Glomerular visceral epithelial cell (primary cell): ENCODE data around the gene CSNK1G2.

Experiments used
- DNase-seq: peaks from one replicate; pipeline ENCODE4 v3.0.0-alpha.2; 2016; ENCODE audit errors: extremely low spot score

The CSNK1G2 gene

GRCh38 chr19:1918975-1919374 is 22.0 kb upstream of the CSNK1G2 start:
- DNase-seq, result no peak

- DNase-seq, result no peak
These were observed 20.3 kb upstream of the CSNK1G2 start for GRCh38 chr19:1920644-1921043.

DNA sequence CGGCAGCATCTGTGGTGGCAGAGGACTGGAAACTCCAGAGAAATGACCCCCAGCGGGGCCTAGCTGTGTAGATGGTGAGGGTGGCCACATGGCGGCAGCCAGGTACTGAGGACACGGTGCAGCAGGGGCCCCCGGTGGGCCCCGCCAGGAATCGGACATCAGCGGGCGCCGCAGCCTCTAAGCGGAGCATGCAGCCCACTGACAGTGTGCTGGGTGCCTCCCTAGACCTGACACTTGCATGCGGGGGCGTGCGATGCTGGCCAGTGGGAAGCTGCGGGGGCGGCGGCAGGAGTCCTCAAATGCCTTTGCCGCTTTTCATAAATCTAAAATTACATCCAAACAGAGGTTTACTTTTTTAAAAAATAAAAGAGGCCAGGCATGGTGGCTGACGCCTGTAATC is 19.6 kb upstream of the CSNK1G2 start:
- DNase-seq, result no peak

GRCh38 chr19:1921825-1922224 is 19.1 kb upstream of the CSNK1G2 start:
- DNase-seq, result no peak

- DNase-seq, result no peak
These were observed 18.2 kb upstream of the CSNK1G2 start for GRCh38 chr19:1922803-1923202.

- DNase-seq, result no peak
These were observed 17.7 kb upstream of the CSNK1G2 start for GRCh38 chr19:1923319-1923718.

- DNase-seq, result no peak
These were observed 16.5 kb upstream of the CSNK1G2 start for GRCh38 chr19:1924320-1924961.

DNA sequence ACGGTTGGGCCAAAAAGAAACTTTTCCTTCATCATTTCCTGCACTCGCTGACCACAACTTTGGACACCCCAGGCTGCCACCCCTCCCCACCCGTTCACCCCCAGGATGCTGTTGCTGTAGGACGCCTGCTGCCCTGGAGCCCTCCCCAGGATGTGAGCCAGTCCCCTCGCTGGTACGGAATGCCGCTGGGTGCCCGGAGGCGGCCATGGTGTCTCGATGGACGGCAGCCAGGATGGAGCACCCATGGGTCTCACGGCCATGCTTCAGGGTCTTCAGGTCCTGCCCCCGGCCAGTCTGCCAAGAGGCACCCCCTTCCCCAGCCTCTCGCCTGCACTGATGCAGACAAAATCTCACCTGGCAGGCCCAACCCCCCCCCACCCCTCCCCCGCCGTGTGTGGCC is 15.4 kb upstream of the CSNK1G2 start:
- no peak for DNase-seq

- DNase-seq, result peak; percentile 80
These were observed 11.8 kb upstream of the CSNK1G2 start for GRCh38 chr19:1929021-1929742.

DNA sequence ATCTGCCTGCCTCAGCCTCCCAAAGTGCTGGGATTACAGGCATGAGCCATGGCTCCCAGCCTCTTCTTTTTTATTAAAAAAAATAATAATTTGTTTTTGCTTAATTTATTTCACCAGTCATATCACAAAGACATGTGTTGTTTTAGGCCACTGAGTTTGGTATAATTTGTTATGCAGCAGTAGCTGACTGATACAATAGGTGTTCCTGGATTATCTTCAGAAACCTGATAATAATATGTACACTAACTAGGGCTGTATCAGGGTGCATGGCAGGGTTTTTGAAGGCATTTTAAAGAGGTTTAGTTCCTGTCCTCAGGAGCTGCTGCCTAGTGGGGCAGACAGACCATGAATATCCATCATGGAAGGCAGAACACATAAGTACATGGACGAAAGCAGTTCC is 9.5 kb upstream of the CSNK1G2 start:
- no peak for DNase-seq

GRCh38 chr19:1932395-1932794 is 8.6 kb upstream of the CSNK1G2 start:
- DNase-seq, result no peak

DNA sequence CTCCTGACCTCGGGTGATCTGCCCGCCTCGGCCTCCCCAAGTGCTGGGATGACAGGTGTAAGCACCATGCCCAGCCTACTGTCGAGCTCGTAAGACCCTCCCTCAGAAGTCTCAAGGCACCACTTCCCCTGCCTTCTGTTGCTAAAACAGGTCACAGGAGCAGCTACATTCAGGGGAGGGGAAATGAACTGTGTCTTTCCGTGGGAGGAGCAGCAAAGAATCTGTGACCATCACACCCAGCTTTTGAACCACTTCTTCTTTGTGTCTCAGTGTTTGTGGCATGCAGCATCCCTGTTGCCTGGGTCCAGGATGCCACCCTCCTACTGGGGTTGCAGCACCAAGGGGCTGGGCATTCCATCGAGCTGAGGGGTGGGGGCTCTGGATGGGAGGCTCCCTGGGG is 7.7 kb upstream of the CSNK1G2 start:
- DNase-seq, result no peak

DNA sequence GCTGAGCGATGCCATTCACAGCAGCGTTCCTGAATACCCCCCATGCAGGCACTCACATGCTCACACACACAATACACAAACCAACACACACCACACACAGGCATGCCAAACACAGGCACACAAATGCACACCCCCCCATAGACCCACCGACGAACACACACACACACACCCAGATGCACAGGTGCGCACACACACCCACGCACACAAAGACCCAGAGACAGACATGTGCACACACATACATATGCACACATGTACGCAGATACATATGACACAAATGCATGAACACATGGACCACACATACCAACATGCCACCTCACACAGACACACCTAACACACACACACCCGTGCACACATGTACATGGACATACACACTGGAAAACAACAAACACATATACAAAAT is 7.0 kb upstream of the CSNK1G2 start:
- no peak for DNase-seq

- no peak for DNase-seq
These were observed 5.3 kb upstream of the CSNK1G2 start for GRCh38 chr19:1935484-1936208.

GRCh38 chr19:1936430-1936829 is 4.5 kb upstream of the CSNK1G2 start:
- no peak for DNase-seq

DNA sequence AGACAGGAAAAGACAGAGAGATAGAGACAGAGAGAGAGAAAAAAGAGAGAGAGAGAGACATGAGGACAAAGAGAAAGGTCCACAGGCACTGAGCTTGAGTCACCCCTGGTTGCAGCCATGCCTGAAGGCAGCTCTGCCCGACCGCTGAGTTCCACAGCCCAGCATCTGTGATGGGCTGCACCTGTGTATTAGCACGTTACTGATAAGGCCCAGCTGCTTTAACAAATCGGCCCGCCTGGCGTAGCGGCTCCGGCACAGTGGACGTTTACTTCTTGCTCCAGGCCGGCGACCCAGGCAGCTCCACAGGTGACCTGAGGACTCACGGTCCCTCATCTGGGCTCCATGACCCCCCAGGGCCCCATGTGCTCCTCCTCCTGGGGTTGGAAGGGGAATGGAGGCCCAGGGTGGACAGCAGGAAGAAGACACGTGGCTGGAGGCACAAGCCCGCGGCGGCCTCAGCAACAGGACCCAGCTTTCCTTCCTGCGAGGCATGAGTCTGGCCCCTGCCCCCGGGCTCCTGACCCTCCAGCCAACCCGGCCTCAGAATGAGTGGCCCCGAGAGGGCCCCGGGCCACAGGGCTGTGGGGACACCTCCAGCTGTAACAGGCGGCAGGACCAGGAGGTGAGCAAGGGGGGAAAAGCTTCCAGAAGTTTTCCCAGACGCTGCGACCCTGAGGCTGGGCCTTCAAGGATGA is 3.9 kb upstream of the CSNK1G2 start:
- DNase-seq, result no peak

DNA sequence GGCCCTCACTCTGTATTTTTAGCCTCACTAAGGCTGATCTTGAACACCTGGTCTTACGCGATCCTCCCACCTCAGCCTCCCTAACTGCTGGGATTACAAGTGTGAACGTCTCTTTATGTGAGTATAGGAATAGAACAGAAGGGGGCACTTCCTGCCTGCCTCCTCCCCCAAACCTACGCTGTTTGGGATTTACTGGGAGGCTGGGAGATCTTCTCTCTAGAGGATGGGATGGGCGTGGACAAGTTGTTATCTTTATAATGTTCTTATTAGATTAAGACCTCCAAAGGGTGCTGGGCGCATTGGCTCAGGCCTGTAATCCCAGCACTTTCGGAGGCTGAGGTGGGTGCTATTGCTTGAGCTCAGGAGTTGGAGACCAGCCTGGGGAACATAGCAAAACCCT is 2.9 kb upstream of the CSNK1G2 start:
- DNase-seq, result no peak

GRCh38 chr19:1942078-1942933 is 1.3 kb downstream of the CSNK1G2 start:
- DNase-seq, result peak; percentile 70

DNA sequence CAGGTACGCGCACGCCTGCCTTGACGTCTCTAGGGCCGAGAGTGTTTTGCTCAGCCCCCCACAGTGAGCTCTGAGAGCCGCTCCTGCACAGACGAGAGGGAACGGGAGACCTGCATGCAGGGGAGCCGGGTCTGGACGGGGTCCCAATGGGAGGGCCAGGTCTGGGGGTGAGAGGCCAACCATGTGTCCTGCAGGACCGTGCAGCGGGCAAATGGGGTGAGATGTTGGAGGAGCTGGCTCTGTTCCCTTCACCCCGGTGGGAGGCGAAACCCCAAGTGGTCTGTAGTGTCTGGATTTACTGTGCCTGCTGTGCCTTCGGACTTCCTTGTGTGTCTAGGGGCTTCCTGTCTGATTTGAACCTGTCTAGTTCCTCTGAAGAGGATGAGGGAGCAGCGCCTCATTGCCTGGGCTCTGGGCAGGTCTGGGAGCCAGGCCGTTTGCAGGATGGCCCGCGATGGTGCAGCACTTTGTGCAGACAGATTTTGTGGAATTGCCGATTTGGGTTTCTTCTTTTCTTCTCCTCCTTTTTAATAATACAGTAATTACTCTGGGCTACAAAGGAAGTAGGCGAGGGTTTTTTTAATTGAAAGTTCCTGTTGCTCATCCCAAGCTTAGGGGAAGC is 2.1 kb downstream of the CSNK1G2 start:
- DNase-seq, result no peak

DNA sequence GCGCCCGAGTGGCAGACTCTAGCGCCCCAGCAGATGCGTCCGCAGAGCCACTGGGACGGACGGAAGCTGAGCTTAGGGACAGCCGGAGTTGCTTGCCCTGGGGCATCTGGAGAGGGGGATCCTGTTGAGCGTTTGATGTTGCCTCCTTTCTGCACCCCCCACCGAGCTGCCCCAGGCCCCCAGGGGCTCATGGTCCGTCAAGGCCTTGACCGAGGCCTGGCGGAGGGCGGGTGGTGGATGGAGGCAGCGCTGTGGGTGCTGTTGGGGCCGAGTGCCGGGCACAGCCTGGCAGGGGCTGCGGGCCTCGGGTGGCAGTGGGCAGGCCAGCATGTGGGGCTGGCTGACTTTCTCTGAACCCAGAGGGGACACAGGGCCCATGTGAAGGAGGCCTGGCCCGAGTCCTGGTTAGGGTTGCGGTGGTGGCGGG is 2.7 kb downstream of the CSNK1G2 start:
- DNase-seq, result no peak
